BLaER1 (cell line): Measurements from ENCODE around the gene KCNK1.

Source experiments
- H3K27ac ChIP-seq: shearing (Covaris generic); formaldehyde crosslinking; 2 replicates; pipeline ENCODE4 v1.8.1; 2022
- H3K27me3 ChIP-seq: shearing (Covaris generic); formaldehyde crosslinking; 2 replicates; pipeline ENCODE4 v1.8.1; 2022
- H3K36me3 ChIP-seq: shearing (Covaris generic); formaldehyde crosslinking; 2 replicates; pipeline ENCODE4 v1.8.1; 2022
- H3K4me1 ChIP-seq: shearing (Covaris generic); formaldehyde crosslinking; 2 replicates; pipeline ENCODE4 v1.8.1; 2022
- H3K4me2 ChIP-seq: shearing (Covaris generic); formaldehyde crosslinking; 2 replicates; pipeline ENCODE4 v1.8.1; 2022
- H3K4me3 ChIP-seq: shearing (Covaris generic); formaldehyde crosslinking; 2 replicates; pipeline ENCODE4 v1.8.1; 2022
- H3K9ac ChIP-seq: shearing (Covaris generic); formaldehyde crosslinking; 2 replicates; pipeline ENCODE4 v1.8.1; 2022
- H3K9me3 ChIP-seq: shearing (Covaris generic); formaldehyde crosslinking; 2 replicates; pipeline ENCODE4 v1.8.1; 2022
- H4K20me1 ChIP-seq: shearing (Covaris generic); formaldehyde crosslinking; 2 replicates; pipeline ENCODE4 v1.8.1; 2022
- Cebpa-rat ChIP-seq: shearing (Covaris generic); IDR thresholded peaks from 2 replicates; pipeline ENCODE4 v1.8.1; 2022

The KCNK1 gene

DNA sequence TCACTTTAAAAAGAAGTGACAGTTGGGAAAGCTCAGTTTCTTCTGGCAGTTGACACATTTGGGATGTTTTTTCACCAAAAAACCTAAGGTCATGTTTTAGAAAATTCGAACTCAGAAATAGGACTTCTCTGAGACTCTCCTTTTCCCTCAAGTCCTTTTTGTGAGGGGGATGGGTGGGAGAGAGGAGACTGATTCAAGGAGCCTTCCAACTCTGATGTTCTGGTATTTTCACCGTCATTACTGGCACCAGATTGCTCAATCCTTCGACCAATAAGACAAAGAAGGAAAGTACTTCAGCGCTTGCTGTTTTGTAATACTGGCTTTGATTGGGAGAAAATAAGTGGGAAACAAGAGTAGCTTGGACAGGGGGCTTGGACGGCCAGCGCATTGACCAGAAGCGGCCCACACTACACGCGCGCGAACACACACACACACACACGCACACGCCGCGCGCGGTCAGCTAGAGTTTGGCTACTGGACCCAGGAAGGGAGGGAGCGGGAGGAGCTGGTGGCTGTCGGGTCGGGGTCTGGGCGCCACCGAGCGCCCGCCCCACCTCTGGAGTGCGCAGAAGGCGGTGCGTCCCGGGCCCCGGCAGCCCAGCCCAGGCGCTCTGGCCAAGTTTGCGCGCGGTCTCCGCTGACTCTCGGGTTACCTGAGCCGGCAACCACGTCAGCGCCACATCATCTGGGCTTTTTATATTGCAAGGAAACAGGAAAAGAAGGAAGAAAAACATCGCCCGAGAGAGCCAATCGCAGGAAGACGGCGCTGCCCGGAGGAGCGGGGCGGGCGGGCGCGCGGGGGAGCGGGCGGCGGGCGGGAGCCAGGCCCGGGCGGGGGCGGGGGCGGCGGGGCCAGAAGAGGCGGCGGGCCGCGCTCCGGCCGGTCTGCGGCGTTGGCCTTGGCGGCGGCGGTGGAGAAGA, at the start of gene KCNK1:
TSS of gene KCNK1 (plus strand) at position 855 of the 921 bp plus-strand sequence. CDS start at position 921, 66 bp downstream.
- H3K9me3 ChIP-seq, result peaks cover 16% of the 10 kb centered on the region
- no peak within 1 kb of the TSS for H3K4me3 ChIP-seq
- H4K20me1 ChIP-seq, result no peaks in the 10 kb centered on the region
- no peaks in the 10 kb centered on the region for H3K4me1 ChIP-seq
- H3K36me3 ChIP-seq, result no peaks in the 10 kb centered on the region
- H3K27me3 ChIP-seq, result no peaks in the 10 kb centered on the region
- no peak for TF ChIP-seq Cebpa-rat
- H3K27ac ChIP-seq, result no peak within 1 kb of the TSS
- H3K9ac ChIP-seq, result no peak within 1 kb of the TSS
- H3K4me2 ChIP-seq, result no peak within 1 kb of the TSS

DNA sequence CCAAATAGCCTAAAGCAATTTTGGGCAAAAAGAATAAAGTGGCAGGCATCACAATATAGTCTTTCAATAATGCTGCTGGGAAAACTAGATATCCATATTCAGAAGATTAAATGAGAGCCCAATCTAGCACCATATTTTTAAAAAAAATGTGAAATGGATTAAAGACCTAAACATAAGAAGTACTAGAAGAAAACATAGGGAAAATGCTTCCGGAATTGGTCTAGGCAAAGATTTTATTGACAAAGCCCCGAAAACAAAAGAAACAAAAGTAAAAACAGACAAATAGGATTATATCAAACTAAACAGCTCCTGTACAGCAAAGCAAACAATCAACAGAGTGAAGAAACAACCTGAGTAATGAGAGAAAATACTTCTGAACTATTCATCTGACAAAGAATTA, 48.6 kb upstream of the KCNK1 start:
- Histone ChIP-seq H3K4me3 (no peak overlapping the region), H3K4me2 (no peak overlapping the region), H3K9me3 (peaks cover 22% of the 10 kb centered on the region), H3K9ac (no peak overlapping the region), H4K20me1 (no peaks in the 10 kb centered on the region), H3K27ac (no peak overlapping the region), H3K27me3 (no peaks in the 10 kb centered on the region), H3K4me1 (no peaks in the 10 kb centered on the region), H3K36me3 (no peaks in the 10 kb centered on the region)
- no peak for TF ChIP-seq Cebpa-rat

DNA sequence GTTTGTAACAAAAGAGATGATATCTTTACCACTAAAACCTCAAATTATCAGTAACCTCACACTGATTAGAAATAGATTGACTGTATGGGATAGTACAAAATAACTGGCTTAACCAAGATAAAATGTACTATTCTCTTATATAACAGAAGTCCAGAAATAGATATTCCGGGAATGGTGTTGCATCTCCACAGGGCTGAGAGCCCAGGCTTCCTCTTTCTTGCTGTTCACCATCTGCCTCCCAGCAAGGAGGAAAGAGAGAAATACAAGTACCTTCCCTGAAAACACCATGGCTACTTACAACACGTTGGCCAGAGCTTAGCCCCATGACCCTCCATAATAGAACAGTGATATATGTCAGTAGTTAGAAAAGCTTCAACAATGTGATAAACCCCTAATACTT, 47.0 kb upstream of the KCNK1 start:
- Histone ChIP-seq H3K4me3 (no peak overlapping the region), H4K20me1 (no peaks in the 10 kb centered on the region), H3K27ac (no peak overlapping the region), H3K4me1 (no peaks in the 10 kb centered on the region), H3K27me3 (no peaks in the 10 kb centered on the region), H3K4me2 (no peak overlapping the region), H3K9me3 (peaks cover 6% of the 10 kb centered on the region; the same call in 1 of the 2 replicates), H3K36me3 (no peaks in the 10 kb centered on the region), H3K9ac (no peak overlapping the region)
- TF ChIP-seq Cebpa-rat, result no peak

DNA sequence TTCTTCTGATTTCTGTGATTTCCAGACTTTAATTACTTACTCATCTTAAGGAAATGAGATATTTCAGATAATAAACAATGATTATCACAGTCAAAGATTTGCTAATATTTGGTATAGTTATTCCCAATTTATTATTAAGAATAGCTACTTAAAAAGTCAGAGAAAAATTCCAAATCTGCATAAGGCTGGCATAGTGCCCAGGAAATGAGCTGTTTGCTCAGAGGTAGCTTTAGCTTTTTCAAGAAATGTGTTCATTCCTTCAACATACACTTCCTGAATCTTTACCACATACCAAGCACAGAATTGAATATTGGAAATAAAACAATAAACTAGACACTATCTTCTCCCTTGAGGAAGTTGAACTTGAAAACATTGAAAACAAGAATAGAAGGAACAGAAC, 44.3 kb upstream of the KCNK1 start:
- Histone ChIP-seq H3K36me3 (no peaks in the 10 kb centered on the region), H3K9ac (no peak overlapping the region), H3K9me3 (no peaks in the 10 kb centered on the region), H4K20me1 (no peaks in the 10 kb centered on the region), H3K4me1 (no peaks in the 10 kb centered on the region), H3K4me3 (no peak overlapping the region), H3K27me3 (no peaks in the 10 kb centered on the region), H3K4me2 (no peak overlapping the region), H3K27ac (no peak overlapping the region)
- no peak for TF ChIP-seq Cebpa-rat

DNA sequence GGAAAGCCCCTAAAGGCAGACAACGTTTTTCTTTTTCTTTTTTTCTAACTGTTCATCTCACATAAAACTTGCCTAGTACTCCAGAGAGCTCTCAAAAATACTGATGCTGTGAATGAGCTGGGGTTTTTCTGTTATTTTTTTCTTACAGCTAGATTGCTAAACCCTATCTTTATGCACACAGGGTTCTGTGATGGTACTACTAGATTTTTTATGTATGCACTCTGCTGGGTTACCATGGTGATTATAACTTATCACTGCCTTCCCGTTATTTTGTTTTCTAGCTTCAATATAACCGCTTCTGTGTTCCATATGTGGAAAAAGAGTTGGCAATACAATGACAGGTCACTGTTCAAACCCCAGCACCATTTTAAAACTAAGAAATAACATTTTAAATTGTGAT, 43.7 kb upstream of the KCNK1 start:
- no peaks in the 10 kb centered on the region for H4K20me1 ChIP-seq
- no peak overlapping the region for H3K4me2 ChIP-seq
- no peak overlapping the region for H3K4me3 ChIP-seq
- no peaks in the 10 kb centered on the region for H3K27me3 ChIP-seq
- H3K36me3 ChIP-seq, result no peaks in the 10 kb centered on the region
- no peaks in the 10 kb centered on the region for H3K4me1 ChIP-seq
- H3K9ac ChIP-seq, result no peak overlapping the region
- H3K9me3 ChIP-seq, result no peaks in the 10 kb centered on the region
- no peak for TF ChIP-seq Cebpa-rat
- no peak overlapping the region for H3K27ac ChIP-seq

DNA sequence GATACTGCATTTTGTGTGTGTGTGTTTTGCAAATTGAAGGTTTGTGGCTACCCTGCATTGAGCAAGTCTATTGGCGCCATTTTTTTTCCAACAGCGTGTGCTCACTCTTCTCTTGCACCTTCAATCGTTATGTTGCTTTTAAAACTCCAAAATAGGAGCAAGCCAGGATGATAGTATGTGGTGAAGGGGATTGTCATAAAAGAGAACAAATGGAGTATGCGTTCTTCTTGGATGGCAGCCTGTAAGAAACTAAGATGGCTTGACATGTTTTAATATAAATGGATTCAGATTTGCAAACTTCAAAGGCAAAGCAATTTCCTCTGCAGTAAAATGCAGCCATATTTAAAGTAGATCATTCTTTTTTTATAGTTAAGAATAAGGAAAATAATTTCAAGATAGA, 43.2 kb upstream of the KCNK1 start:
- Histone ChIP-seq H3K9ac (no peak overlapping the region), H3K9me3 (no peaks in the 10 kb centered on the region), H3K4me2 (no peak overlapping the region), H3K27me3 (no peaks in the 10 kb centered on the region), H4K20me1 (no peaks in the 10 kb centered on the region), H3K4me3 (no peak overlapping the region), H3K27ac (no peak overlapping the region), H3K4me1 (no peaks in the 10 kb centered on the region), H3K36me3 (no peaks in the 10 kb centered on the region)
- no peak for TF ChIP-seq Cebpa-rat

DNA sequence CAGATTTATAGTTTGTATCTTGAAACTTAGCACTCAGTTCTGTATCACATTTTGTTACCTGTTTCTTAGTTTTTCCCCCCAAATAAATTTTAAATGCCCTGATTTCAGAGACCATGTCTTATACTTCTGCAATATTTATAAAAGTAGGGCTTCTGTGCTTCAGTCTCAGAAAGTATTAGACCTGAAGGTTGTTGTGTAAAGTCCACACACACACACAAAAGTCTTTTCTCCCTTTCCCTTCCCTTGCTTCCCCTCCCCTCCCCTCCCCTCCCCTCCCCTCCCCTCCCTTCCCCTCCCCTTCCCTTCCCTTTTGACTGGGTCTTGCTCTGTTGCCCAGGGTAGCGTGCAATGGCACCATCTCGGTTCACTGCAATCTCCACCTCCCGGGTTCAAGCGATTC, 41.0 kb upstream of the KCNK1 start:
- Histone ChIP-seq H3K36me3 (no peaks in the 10 kb centered on the region), H3K4me2 (no peak overlapping the region), H3K9me3 (no peaks in the 10 kb centered on the region), H4K20me1 (no peaks in the 10 kb centered on the region), H3K27me3 (no peaks in the 10 kb centered on the region), H3K9ac (no peak overlapping the region), H3K27ac (no peak overlapping the region), H3K4me1 (no peaks in the 10 kb centered on the region), H3K4me3 (no peak overlapping the region)
- TF ChIP-seq Cebpa-rat, result no peak

DNA sequence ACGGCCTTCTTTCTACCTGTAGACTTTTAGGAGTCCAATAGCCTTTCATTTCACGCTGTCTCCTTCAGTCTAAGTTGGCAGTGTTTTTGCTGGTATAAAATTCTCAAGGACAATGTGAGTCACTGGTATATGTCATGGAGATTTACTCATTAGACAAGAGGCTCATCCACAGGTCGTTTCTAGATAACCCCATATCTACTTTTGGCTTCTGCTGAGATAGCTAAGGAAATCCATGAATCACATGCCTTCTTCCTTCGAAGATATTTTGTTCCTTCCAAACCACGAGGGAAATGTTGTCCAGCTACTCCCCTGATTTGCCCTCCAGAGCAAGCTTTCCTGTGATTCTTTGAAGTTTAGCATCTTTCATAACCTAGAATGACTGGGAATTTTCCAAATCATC, 38.5 kb upstream of the KCNK1 start:
- no peak overlapping the region for H3K4me3 ChIP-seq
- H3K27me3 ChIP-seq, result no peaks in the 10 kb centered on the region
- H3K36me3 ChIP-seq, result no peaks in the 10 kb centered on the region
- no peaks in the 10 kb centered on the region for H3K9me3 ChIP-seq
- no peak overlapping the region for H3K4me2 ChIP-seq
- no peaks in the 10 kb centered on the region for H4K20me1 ChIP-seq
- TF ChIP-seq Cebpa-rat, result no peak
- no peak overlapping the region for H3K27ac ChIP-seq
- H3K4me1 ChIP-seq, result no peaks in the 10 kb centered on the region
- no peak overlapping the region for H3K9ac ChIP-seq

DNA sequence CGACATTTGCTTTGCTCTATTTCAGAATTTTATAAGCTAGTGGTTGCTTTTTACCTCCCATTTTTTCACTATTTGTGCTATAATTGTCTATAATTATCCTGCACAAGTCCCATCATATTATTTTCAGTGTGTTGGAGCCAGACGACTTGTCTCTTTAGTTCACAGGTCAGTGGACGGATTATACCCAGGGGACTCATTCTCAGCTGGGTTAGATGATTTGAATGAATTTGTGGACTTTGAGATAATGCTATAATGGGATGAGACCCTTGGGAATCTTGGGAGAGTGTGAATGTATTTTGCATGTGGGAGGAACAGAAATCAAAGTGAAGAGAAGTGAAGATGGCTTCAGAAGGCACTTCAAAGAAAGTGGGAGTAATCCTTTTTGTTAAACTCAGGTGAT, 31.5 kb upstream of the KCNK1 start:
- no peak overlapping the region for H3K9ac ChIP-seq
- TF ChIP-seq Cebpa-rat, result no peak

DNA sequence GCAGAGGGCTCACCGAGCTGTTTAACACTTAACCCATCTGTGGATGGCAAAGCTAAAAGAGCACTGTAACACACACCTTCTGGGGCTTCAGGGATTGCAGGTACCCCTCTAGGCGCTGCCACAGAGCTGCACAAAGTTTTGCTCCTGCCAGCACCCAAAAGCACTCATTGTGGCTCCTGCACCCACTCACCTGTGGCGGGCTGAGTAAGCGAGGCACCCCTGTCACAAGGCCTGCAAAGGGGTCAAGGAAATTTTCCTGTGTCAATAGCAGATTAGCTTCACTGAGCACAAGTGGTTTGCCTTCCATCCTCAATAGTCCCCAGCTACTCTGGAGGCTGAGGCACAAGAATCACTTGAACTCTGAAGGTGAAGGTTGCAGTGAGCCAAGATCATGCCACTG, 29.5 kb upstream of the KCNK1 start:
- Histone ChIP-seq H3K27me3 (no peaks in the 10 kb centered on the region), H3K27ac (no peak overlapping the region)

More for the DNA sequence above, 31.5 kb upstream of the KCNK1 start:
- no peak overlapping the region for H3K4me2 ChIP-seq
- no peak overlapping the region for H3K4me3 ChIP-seq
- H3K27me3 ChIP-seq, result no peaks in the 10 kb centered on the region
- H4K20me1 ChIP-seq, result no peaks in the 10 kb centered on the region
- H3K27ac ChIP-seq, result no peak overlapping the region
- H3K4me1 ChIP-seq, result peaks cover 6% of the 10 kb centered on the region
- H3K36me3 ChIP-seq, result no peaks in the 10 kb centered on the region
- H3K9me3 ChIP-seq, result no peaks in the 10 kb centered on the region

More for the DNA sequence above, 29.5 kb upstream of the KCNK1 start:
- H3K9ac ChIP-seq, result no peak overlapping the region
- H3K4me3 ChIP-seq, result no peak overlapping the region
- H3K4me2 ChIP-seq, result no peak overlapping the region
- H3K9me3 ChIP-seq, result no peaks in the 10 kb centered on the region
- no peaks in the 10 kb centered on the region for H4K20me1 ChIP-seq
- TF ChIP-seq Cebpa-rat, result no peak
- peaks cover 6% of the 10 kb centered on the region for H3K4me1 ChIP-seq
- H3K36me3 ChIP-seq, result no peaks in the 10 kb centered on the region
